CD4-positive, alpha-beta memory T cell (primary cell): Measurements from ENCODE around the gene TSC22D2. TPM values are rescaled to one million over a fixed set of nuclear protein-coding genes. Genes with fewer than 3 reads are reported as not detected.
A peak's percentile ranks its signal among the peaks of the same experiment; 100 is the strongest.

Experiments
- CTCF ChIA-PET: fragments of 350-600 bp; sonication (Branson Sonifier 250); formaldehyde crosslinking; loops from one replicate; lab custom pipeline; 2021; ENCODE audit warnings: inconsistent platforms; ENCODE audit not compliant: partially characterized antibody; lab: Charles Lee
- POLR2A ChIA-PET: fragments of 350-600 bp; sonication (Branson Sonifier 250); formaldehyde crosslinking; loops from one replicate; lab custom pipeline; 2021; ENCODE audit not compliant: partially characterized antibody; lab: Charles Lee
- DNase-seq, 5 donors: peaks; one replicate each; pipeline versions ENCODE4 v3.0.0 to v3.0.0-alpha.2; 2020 to 2022; ENCODE audit warnings: mixed read lengths in 1 of 5
- H3K27ac ChIP-seq: one replicate; pipeline ENCODE4 v1.7.0; 2013; ENCODE audit warnings: low read depth, low read length
- H3K27me3 ChIP-seq: 2 replicates; pipeline ENCODE4 v1.7.0; 2013; ENCODE audit warnings: mild to moderate bottlenecking, low read length, moderate library complexity; ENCODE audit not compliant: insufficient read depth
- H3K36me3 ChIP-seq: 2 replicates; pipeline ENCODE4 v1.7.0; 2013; ENCODE audit warnings: mild to moderate bottlenecking, low read length, moderate library complexity; ENCODE audit not compliant: insufficient read depth
- H3K4me1 ChIP-seq: 2 replicates; pipeline ENCODE4 v1.7.0; 2013; ENCODE audit warnings: mild to moderate bottlenecking, low read length, moderate library complexity; ENCODE audit not compliant: insufficient read depth
- H3K4me3 ChIP-seq, 2 donors: one replicate each; pipeline ENCODE4 v1.7.0; 2013; ENCODE audit warnings: low read length in 2 of 2, mild to moderate bottlenecking in 1 of 2
- H3K9me3 ChIP-seq, 2 donors: one replicate each; pipeline ENCODE4 v1.7.0; 2013; ENCODE audit warnings: low read length in 2 of 2, control low read depth in 1 of 2; ENCODE audit not compliant: control insufficient read depth in 1 of 2
- H3K27ac Mint-ChIP-seq, 7 donors: one replicate each; pipeline ENCODE4 v1.8.0; 2020 to 2021; ENCODE audit warnings: mixed read lengths in 7 of 7, mild to moderate bottlenecking in 6 of 7, inconsistent platforms in 3 of 7, moderate library complexity in 3 of 7
- H3K27me3 Mint-ChIP-seq, 2 donors: one replicate each; pipeline ENCODE4 v1.8.0; 2020 to 2021; ENCODE audit warnings: mixed read lengths in 2 of 2
- H3K36me3 Mint-ChIP-seq, 2 donors: one replicate each; pipeline ENCODE4 v1.8.0; 2020 to 2021; ENCODE audit warnings: mixed read lengths in 2 of 2, inconsistent platforms in 1 of 2, mild to moderate bottlenecking in 1 of 2
- H3K4me1 Mint-ChIP-seq, 4 donors: one replicate each; pipeline ENCODE4 v1.8.0; 2020 to 2021; ENCODE audit warnings: mixed read lengths in 4 of 4, mild to moderate bottlenecking in 1 of 4
- H3K4me3 Mint-ChIP-seq, 8 donors: one replicate each; pipeline ENCODE4 v1.8.0; 2020 to 2021; ENCODE audit warnings: mixed read lengths in 8 of 8, mild to moderate bottlenecking in 7 of 8, moderate library complexity in 6 of 8, inconsistent platforms in 3 of 8
- H3K9me3 Mint-ChIP-seq, 8 donors: one replicate each; pipeline ENCODE4 v1.8.0; 2020 to 2021; ENCODE audit warnings: mixed read lengths in 8 of 8, mild to moderate bottlenecking in 5 of 8, inconsistent platforms in 3 of 8, moderate library complexity in 1 of 8
- intact Hi-C: fragments of 100-400 bp; cut with micrococcal nuclease; formaldehyde crosslinking; loops from one replicate; pipeline ENCODE4 v1.15.1; 2023
- polyA plus RNA-seq, 2 donors: library from polyadenylated mRNA; unstranded; fragments of 300-500 nt; fragmentation: Illumina TruSeq; gene quantifications; one replicate each; pipeline ENCODE4 v1.2.3, GENCODE V29; 2021
- total RNA-seq, 2 experiments: library from RNA; stranded (reverse); gene quantifications; one replicate each; pipeline ENCODE4 v1.2.3, GENCODE V29; 2021

The TSC22D2 gene
- total and polyA plus RNA-seq, 4 experiments from 2014 or later = 5.5 to 25.7 (median 19.7) TPM

DNA sequence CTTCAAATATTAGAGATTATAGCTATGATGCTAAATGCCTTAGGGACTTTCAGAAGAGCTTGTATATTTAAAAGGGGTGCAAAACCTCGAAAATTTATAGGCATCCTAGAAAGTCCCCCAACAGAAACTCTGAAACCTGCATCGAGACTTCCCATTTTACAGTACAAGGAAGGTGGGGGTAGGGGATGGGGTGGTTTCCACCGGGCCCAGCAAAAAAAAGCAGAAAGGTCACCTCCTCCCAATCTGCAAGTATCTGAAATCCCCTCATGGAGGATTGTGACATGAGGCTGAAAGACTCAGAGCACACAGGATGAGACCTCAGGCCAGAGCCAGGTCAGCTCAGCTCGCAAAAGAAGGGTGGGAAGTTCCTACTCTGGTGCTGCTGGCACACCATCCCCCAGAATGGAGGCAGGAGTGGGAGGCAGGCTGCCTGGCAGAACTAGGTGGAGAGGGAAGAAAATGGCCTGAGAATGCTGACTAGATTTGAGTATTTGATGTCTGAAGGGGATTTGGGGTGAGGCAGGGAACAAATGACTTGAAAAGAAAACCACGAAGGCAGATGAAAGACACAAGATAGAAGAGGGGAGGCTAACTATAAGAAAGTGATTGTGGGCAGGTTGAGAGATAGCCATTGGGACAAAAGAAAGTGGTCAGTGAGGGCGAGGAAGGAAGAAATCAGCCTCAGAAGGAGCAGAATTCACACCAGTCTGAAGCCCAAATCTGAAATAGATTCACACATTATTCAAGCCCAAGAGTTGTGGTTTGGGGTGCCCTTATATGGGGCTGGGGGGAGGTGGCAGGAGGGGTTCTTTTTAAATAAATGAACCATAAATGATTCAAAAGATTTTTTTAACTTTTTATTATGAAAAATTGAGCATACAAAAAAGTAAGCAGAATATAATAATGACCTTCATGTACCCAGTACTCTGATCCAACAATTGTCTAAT lies 22.5 kb upstream of the TSC22D2 start:
- no peak for DNase-seq
- H3K36me3 Mint-ChIP-seq = no peaks in the 10 kb centered on the region
- H3K4me3 Mint-ChIP-seq = peak overlapping the region in 7 of 8 donors; percentile 14 to 81 (median 57)
- peak overlapping the region in 6 of 7 donors; percentile 38 to 84 (median 57) for H3K27ac Mint-ChIP-seq
- peak overlapping the region in 1 of 2 donors; percentile 40 for H3K4me3 ChIP-seq
- H3K4me1 ChIP-seq = peaks cover 17% of the 10 kb centered on the region
- no peak overlapping the region for H3K27ac ChIP-seq
- no peaks in the 10 kb centered on the region for H3K9me3 ChIP-seq
- no peaks in the 10 kb centered on the region for H3K9me3 Mint-ChIP-seq
- no peaks in the 10 kb centered on the region for H3K27me3 ChIP-seq
- H3K36me3 ChIP-seq = no peaks in the 10 kb centered on the region
- ChIA-PET CTCF (interaction anchor here (0.9 to 1.6 kb wide), 10 partner anchors 8 to 577 kb away, joined by 3 to 6 read pairs (median 4); partner anchors contain the start of gene TSC22D2), POLR2A (interaction anchor here (0.9 to 2.5 kb wide), 3 partner anchors 23 to 378 kb away, joined by 3 to 20 read pairs (median 3); partner anchors contain the start of genes SIAH2 and TSC22D2)
- intact Hi-C loops = loop anchor here (1.0 kb wide), 2 partner anchors 23 to 110 kb away; partner anchors contain the start of gene TSC22D2
- no peaks in the 10 kb centered on the region for H3K27me3 Mint-ChIP-seq
- H3K4me1 Mint-ChIP-seq = peaks cover 19 to 23% (median 20%) of the 10 kb centered on the region in 4 donors

DNA sequence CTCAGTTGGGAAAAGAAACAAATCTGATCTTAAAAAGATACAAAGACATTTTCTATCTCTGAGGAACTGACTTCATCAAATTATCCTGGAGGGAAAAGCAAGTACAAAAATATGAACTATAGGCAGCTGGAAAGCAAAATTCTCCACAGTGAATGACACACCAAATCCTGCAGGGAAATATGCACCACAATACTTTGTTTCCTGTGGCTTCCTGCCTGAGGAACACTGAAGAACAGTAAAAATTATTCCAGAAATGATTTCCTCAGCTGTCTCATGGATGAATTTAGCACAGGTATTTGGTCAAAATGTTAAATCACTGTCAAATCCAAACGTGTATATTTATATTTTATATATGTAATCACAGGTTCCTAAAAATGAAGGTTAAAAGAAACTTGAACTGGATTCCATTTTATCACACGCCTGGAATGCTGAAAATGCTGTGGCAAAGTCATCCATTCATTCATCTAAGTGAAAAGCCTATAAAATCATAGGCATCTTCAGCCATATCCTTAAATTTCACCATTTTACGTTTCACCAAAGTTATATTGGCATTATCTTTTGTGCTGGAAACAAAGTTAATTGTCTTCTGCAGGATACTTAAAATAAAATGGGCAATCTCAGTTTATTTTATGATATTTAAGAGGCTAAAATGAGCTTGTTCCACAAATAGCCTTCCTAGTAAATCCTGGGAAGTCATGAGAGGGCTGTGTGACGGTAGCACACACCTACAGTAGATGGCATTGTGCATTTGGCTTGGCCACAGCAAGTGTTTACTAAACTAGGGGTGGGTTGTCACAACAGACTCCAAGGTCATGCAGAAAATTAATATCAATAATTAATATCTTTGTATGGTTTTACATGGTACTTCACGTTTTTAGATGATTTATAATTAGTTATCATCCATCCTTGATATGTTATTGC lies 19.3 kb upstream of the TSC22D2 start:
- ChIA-PET CTCF (interaction anchor here (1.5 kb wide), 1 partner anchor 20 kb away, joined by 4 read pairs; no protein-coding TSS in a partner anchor), POLR2A (no interaction called here)
- intact Hi-C loops = no loop called here

DNA sequence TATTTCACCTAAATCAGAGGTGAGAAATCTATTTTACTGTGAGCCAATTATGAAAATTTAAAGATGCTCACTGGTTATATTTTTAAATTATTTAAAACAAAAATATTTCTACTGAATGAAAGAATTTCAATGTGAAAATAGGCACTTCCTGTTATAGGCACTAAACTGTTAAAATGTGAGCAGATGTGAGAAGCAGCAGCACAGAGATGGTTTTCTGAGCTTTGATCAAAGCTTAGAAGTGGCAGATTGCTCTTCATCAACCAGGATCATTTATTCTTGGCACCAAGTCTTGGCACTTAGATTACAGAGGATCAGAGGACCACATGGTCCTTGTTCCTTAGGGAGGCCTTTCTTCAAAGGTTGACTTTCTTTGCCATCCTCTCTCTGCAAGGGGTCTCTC lies 18.0 kb upstream of the TSC22D2 start:
- ChIA-PET CTCF (interaction anchor here (1.5 kb wide), 1 partner anchor 19 kb away, joined by 4 read pairs; no protein-coding TSS in a partner anchor), POLR2A (no interaction called here)
- Mint-ChIP-seq H3K4me1 (peaks cover 6 to 8% (median 7%) of the 10 kb centered on the region in 4 donors), H3K27me3 (no peaks in the 10 kb centered on the region), H3K9me3 (no peaks in the 10 kb centered on the region), H3K27ac (no peak overlapping the region), H3K4me3 (no peak overlapping the region), H3K36me3 (no peaks in the 10 kb centered on the region)
- H3K9me3 ChIP-seq = no peaks in the 10 kb centered on the region
- no peak for DNase-seq
- H3K4me1 ChIP-seq = peaks cover 8% of the 10 kb centered on the region
- H3K36me3 ChIP-seq = no peaks in the 10 kb centered on the region
- no peak overlapping the region for H3K27ac ChIP-seq
- H3K4me3 ChIP-seq = no peak overlapping the region
- no peaks in the 10 kb centered on the region for H3K27me3 ChIP-seq
- intact Hi-C loops = no loop called here

More for the DNA sequence above, 19.3 kb upstream of the TSC22D2 start:
- peaks cover 12 to 16% (median 14%) of the 10 kb centered on the region in 4 donors for H3K4me1 Mint-ChIP-seq
- peak overlapping the region in 1 of 7 donors; percentile 80 for H3K27ac Mint-ChIP-seq
- no peaks in the 10 kb centered on the region for H3K27me3 Mint-ChIP-seq
- no peaks in the 10 kb centered on the region for H3K9me3 ChIP-seq
- H3K4me3 Mint-ChIP-seq = no peak overlapping the region
- H3K36me3 ChIP-seq = no peaks in the 10 kb centered on the region
- H3K4me3 ChIP-seq = no peak overlapping the region
- H3K27ac ChIP-seq = no peak overlapping the region
- H3K4me1 ChIP-seq = peaks cover 17% of the 10 kb centered on the region
- no peak for DNase-seq
- H3K27me3 ChIP-seq = no peaks in the 10 kb centered on the region
- no peaks in the 10 kb centered on the region for H3K36me3 Mint-ChIP-seq
- no peaks in the 10 kb centered on the region for H3K9me3 Mint-ChIP-seq

DNA sequence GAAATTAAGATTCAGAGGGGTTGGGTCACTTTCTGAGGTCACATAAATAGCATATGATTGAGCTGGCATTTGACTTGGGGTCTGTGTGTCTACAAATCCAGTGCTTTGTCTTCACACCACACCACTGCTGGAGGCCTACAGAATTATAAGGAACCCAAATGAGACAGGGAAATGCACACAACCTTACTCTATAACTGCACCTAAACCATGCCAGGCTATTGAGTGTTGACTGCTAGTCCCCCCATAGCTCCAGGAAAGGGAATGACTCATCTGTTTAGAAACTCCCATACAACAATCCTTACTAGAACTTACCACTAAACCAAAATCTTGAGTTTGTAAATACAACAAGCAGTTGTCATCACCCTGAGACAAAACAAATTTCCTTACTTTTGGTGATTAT lies 16.9 kb upstream of the TSC22D2 start:
- Mint-ChIP-seq H3K27ac (no peak overlapping the region), H3K4me3 (no peak overlapping the region), H3K27me3 (no peaks in the 10 kb centered on the region), H3K36me3 (no peaks in the 10 kb centered on the region), H3K9me3 (no peaks in the 10 kb centered on the region), H3K4me1 (no peaks in the 10 kb centered on the region)
- Histone ChIP-seq H3K9me3 (no peaks in the 10 kb centered on the region), H3K36me3 (no peaks in the 10 kb centered on the region), H3K4me1 (no peaks in the 10 kb centered on the region), H3K4me3 (no peak overlapping the region), H3K27me3 (no peaks in the 10 kb centered on the region), H3K27ac (no peak overlapping the region)
- ChIA-PET CTCF (no interaction called here), POLR2A (no interaction called here)
- DNase-seq = no peak
- intact Hi-C loops = no loop called here

DNA sequence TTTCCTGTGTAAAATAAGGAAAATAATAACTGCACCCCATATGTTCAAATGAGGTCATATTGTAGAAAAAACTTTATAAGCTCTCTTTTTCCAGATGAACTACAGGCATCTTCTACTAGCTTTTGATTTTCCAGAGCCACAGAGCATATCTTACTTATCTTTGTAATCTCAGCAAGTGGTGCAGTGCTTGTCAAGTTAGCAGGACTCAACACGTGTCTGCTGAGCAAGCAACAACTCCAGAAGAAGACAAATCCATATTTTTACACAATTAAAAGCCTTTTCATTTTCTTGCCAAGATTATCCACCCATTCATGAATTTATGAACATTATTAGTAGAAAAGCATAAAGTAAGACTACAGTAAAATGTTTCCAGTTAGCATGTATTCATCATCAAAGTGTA lies 14.4 kb upstream of the TSC22D2 start:
- intact Hi-C loops = no loop called here
- H3K9me3 Mint-ChIP-seq = no peaks in the 10 kb centered on the region
- H3K36me3 Mint-ChIP-seq = no peaks in the 10 kb centered on the region
- Histone ChIP-seq H3K4me3 (no peak overlapping the region), H3K36me3 (no peaks in the 10 kb centered on the region), H3K27ac (no peak overlapping the region), H3K9me3 (no peaks in the 10 kb centered on the region), H3K4me1 (no peaks in the 10 kb centered on the region), H3K27me3 (no peaks in the 10 kb centered on the region)
- H3K4me3 Mint-ChIP-seq = no peak overlapping the region
- DNase-seq = no peak
- H3K4me1 Mint-ChIP-seq = no peaks in the 10 kb centered on the region
- peaks cover 0 to 4% of the 10 kb centered on the region in 2 donors for H3K27me3 Mint-ChIP-seq
- CTCF ChIA-PET = interaction anchor here (1.2 kb wide), 1 partner anchor 9 kb away, joined by 5 read pairs; no protein-coding TSS in a partner anchor
- H3K27ac Mint-ChIP-seq = no peak overlapping the region
- POLR2A ChIA-PET = no interaction called here

DNA sequence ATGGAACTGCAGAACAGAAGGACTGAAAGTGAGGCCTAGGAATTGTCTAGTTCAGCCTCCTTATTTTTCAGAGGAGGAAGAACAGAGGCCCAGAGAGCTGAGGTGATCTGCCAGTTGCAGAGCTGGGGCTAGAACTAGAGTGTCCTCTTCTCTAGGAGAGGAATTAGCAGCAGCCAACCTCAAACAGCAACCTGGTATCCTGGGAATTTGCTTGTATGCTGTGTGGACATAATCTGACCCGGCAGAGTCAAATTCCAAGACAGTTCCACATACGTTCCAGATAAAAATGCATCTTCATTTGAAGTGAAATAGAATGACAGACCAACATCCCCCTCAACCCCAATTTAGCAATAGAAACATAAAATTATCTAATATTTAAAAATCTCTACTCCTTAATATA lies 13.5 kb upstream of the TSC22D2 start:
- no peaks in the 10 kb centered on the region for H3K9me3 Mint-ChIP-seq
- Histone ChIP-seq H3K27me3 (no peaks in the 10 kb centered on the region), H3K4me3 (no peak overlapping the region), H3K4me1 (no peaks in the 10 kb centered on the region), H3K27ac (no peak overlapping the region), H3K9me3 (no peaks in the 10 kb centered on the region), H3K36me3 (no peaks in the 10 kb centered on the region)
- CTCF ChIA-PET = interaction anchor here (2.3 kb wide), 1 partner anchor 101 kb away, joined by 4 read pairs; no protein-coding TSS in a partner anchor
- POLR2A ChIA-PET = no interaction called here
- H3K4me3 Mint-ChIP-seq = no peak overlapping the region
- intact Hi-C loops = no loop called here
- no peak for DNase-seq
- H3K36me3 Mint-ChIP-seq = no peaks in the 10 kb centered on the region
- H3K4me1 Mint-ChIP-seq = no peaks in the 10 kb centered on the region
- peaks cover 0 to 4% of the 10 kb centered on the region in 2 donors for H3K27me3 Mint-ChIP-seq
- no peak overlapping the region for H3K27ac Mint-ChIP-seq
